Duodenal mucosa (tissue), 2 donors: ENCODE data around the gene HTRA3.

Experiments
- H3K27ac ChIP-seq: one replicate; pipeline ENCODE4 v1.7.0; 2013; ENCODE audit warnings: low read depth, low read length
- H3K27me3 ChIP-seq, 2 donors: one replicate each; pipeline ENCODE4 v1.7.0; 2013; ENCODE audit warnings: low read length in 2 of 2, control low read depth in 1 of 2; ENCODE audit not compliant: insufficient read depth in 2 of 2, control insufficient read depth in 1 of 2
- H3K36me3 ChIP-seq, 2 donors: one replicate each; pipeline ENCODE4 v1.7.0; 2013; ENCODE audit warnings: low read length in 2 of 2, control low read depth in 1 of 2; ENCODE audit not compliant: insufficient read depth in 2 of 2, control insufficient read depth in 1 of 2
- H3K4me1 ChIP-seq, 2 donors: one replicate each; pipeline ENCODE4 v1.7.0; 2013; ENCODE audit warnings: low read length in 2 of 2, control low read depth in 1 of 2; ENCODE audit not compliant: insufficient read depth in 2 of 2, control insufficient read depth in 1 of 2
- H3K4me3 ChIP-seq, 2 donors: one replicate each; pipeline ENCODE4 v1.7.0; 2013; ENCODE audit warnings: low read length in 2 of 2, low read depth in 1 of 2
- H3K9ac ChIP-seq, 2 donors: one replicate each; pipeline ENCODE4 v1.7.0; 2013; ENCODE audit warnings: low read length in 2 of 2, low read depth in 1 of 2
- H3K9me3 ChIP-seq, 2 donors: one replicate each; pipeline ENCODE4 v1.7.0; 2013; ENCODE audit warnings: low read length in 2 of 2, control low read depth in 1 of 2; ENCODE audit not compliant: control insufficient read depth in 1 of 2

HTRA3 gene

GRCh38 chr4:8325291-8325973 is 55.9 kb downstream of the HTRA3 start:
- no peaks in the 10 kb centered on the region for H3K9me3 ChIP-seq
- H3K4me3 ChIP-seq, result no peak overlapping the region
- no peaks in the 10 kb centered on the region for H3K4me1 ChIP-seq
- no peak overlapping the region for H3K27ac ChIP-seq
- H3K9ac ChIP-seq, result no peak overlapping the region
- no peaks in the 10 kb centered on the region for H3K27me3 ChIP-seq
- no peaks in the 10 kb centered on the region for H3K36me3 ChIP-seq

GRCh38 chr4:8326206-8326605 is 56.7 kb downstream of the HTRA3 start:
- Histone ChIP-seq H3K4me3 (no peak overlapping the region), H3K9ac (no peak overlapping the region), H3K27me3 (no peaks in the 10 kb centered on the region), H3K27ac (no peak overlapping the region), H3K36me3 (no peaks in the 10 kb centered on the region), H3K9me3 (no peaks in the 10 kb centered on the region), H3K4me1 (no peaks in the 10 kb centered on the region)

- H3K9ac ChIP-seq, result no peak overlapping the region
- H3K27me3 ChIP-seq, result no peaks in the 10 kb centered on the region
- no peak overlapping the region for H3K27ac ChIP-seq
- H3K4me3 ChIP-seq, result no peak overlapping the region
- no peaks in the 10 kb centered on the region for H3K4me1 ChIP-seq
- H3K9me3 ChIP-seq, result no peaks in the 10 kb centered on the region
- H3K36me3 ChIP-seq, result no peaks in the 10 kb centered on the region
Observed at GRCh38 chr4:8328456-8328855, 58.9 kb downstream of the HTRA3 start.

- Histone ChIP-seq H3K4me1 (no peaks in the 10 kb centered on the region), H3K36me3 (no peaks in the 10 kb centered on the region), H3K27ac (no peak overlapping the region), H3K4me3 (no peak overlapping the region), H3K9ac (no peak overlapping the region), H3K9me3 (no peaks in the 10 kb centered on the region), H3K27me3 (no peaks in the 10 kb centered on the region)
Observed at GRCh38 chr4:8328866-8329559, 59.5 kb downstream of the HTRA3 start.

DNA sequence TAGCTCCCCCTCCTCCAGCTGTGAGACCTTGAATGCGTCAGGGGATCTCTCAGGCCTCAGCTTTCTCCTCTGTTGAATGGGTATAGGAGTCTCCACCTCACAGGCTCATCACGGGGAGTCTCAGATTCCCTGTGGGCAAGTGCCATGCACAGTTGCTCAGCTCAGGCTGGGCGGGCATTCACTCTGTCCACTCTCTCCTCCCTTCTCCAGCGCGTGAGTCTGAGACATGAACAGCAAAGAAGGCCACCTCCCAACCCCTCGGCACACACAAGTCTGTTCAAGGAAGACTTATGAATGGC is 60.0 kb downstream of the HTRA3 start:
- H3K4me1 ChIP-seq, result no peaks in the 10 kb centered on the region
- no peak overlapping the region for H3K27ac ChIP-seq
- H3K27me3 ChIP-seq, result no peaks in the 10 kb centered on the region
- no peaks in the 10 kb centered on the region for H3K9me3 ChIP-seq
- no peak overlapping the region for H3K9ac ChIP-seq
- H3K36me3 ChIP-seq, result no peaks in the 10 kb centered on the region
- H3K4me3 ChIP-seq, result no peak overlapping the region

GRCh38 chr4:8329859-8330761 is 60.6 kb downstream of the HTRA3 start:
- H3K36me3 ChIP-seq, result no peaks in the 10 kb centered on the region
- no peak overlapping the region for H3K27ac ChIP-seq
- no peaks in the 10 kb centered on the region for H3K9me3 ChIP-seq
- H3K27me3 ChIP-seq, result no peaks in the 10 kb centered on the region
- no peak overlapping the region for H3K4me3 ChIP-seq
- H3K4me1 ChIP-seq, result no peaks in the 10 kb centered on the region
- no peak overlapping the region for H3K9ac ChIP-seq

GRCh38 chr4:8330821-8331574 is 61.4 kb downstream of the HTRA3 start:
- Histone ChIP-seq H3K9me3 (no peaks in the 10 kb centered on the region), H3K27me3 (no peaks in the 10 kb centered on the region), H3K4me3 (no peak overlapping the region), H3K4me1 (no peaks in the 10 kb centered on the region), H3K36me3 (no peaks in the 10 kb centered on the region), H3K9ac (no peak overlapping the region), H3K27ac (no peak overlapping the region)

- Histone ChIP-seq H3K27ac (no peak overlapping the region), H3K4me1 (no peaks in the 10 kb centered on the region), H3K9ac (no peak overlapping the region), H3K27me3 (no peaks in the 10 kb centered on the region), H3K36me3 (no peaks in the 10 kb centered on the region), H3K9me3 (no peaks in the 10 kb centered on the region), H3K4me3 (no peak overlapping the region)
Observed at GRCh38 chr4:8331575-8331955, 62.0 kb downstream of the HTRA3 start.

DNA sequence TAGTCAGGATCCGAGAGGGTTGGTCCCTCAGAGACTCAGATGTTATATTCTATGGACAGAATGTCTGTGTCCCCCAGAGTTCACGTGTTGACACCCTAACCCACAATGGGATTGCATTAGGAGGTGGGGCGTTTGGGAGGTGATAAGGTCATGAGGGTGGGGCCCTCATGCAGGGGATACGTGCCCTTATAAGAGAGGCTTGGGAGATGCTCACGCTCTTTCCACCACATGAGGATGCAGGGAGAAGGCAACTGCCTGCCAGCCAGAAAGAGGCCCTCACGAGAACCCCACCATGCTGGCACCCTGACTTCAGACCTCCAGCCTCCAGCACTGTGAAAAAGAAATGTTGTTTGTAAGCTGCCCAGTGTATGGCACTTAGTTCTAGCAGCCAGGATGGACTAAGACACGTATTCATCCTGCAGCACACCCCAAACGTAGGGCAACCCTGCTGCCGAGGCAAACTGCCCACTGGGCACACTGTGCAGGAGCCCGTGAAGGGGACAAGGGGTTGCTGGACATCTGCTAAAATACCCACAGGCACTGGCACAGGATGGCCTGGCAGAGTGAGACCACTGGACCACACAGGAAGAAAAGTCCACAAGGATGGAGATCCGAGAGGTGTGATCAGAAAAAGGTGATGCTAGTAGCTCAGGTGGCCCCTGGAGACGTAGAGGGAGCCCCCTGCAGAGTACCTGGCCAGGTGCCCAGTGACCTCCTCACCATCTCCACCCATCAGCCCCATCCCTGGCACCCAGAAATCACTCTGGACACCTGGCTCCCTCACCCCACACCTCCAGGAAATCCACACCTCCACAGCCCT is 62.7 kb downstream of the HTRA3 start:
- Histone ChIP-seq H3K9ac (no peak overlapping the region), H3K27ac (no peak overlapping the region), H3K36me3 (no peaks in the 10 kb centered on the region), H3K27me3 (no peaks in the 10 kb centered on the region), H3K4me1 (no peaks in the 10 kb centered on the region), H3K9me3 (no peaks in the 10 kb centered on the region), H3K4me3 (no peak overlapping the region)
